Measurements from ENCODE around the gene JAG2. TPM values are rescaled to one million over a fixed set of nuclear protein-coding genes. Genes with fewer than 3 reads are reported as not detected.
A peak's percentile ranks its signal among the peaks of the same experiment; 100 is the strongest.

The JAG2 gene
- total and polyA plus RNA-seq, 4 experiments from 2014 or later, result 0.29 to 0.80 TPM; not detected in 2

- H3K27me3 ChIP-seq (ENCODE audit: insufficient read depth, low read length), result peaks cover 8% of the 10 kb centered on the region
- H3K27me3 Mint-ChIP-seq, result peaks cover 22% of the 10 kb centered on the region in 2 donors
- H3K4me3 Mint-ChIP-seq, result peak overlapping the region in 1 of 8 donors; percentile 13
These were observed 30.5 kb upstream of the JAG2 start for GRCh38 chr14:105199093-105199492.

GRCh38 chr14:105198588-105198987 lies 30.0 kb upstream of the JAG2 start:
- no peaks in the 10 kb centered on the region for H3K36me3 ChIP-seq (ENCODE audit: insufficient read depth, low read length)
- no peak overlapping the region for H3K27ac Mint-ChIP-seq

More at GRCh38 chr14:105199093-105199492, 30.5 kb upstream of the JAG2 start:
- CTCF ChIA-PET (ENCODE audit: partially characterized antibody), result no interaction called here
- intact Hi-C loops (cut with micrococcal nuclease), result no loop called here
- Mint-ChIP-seq H3K36me3 (no peaks in the 10 kb centered on the region), H3K4me1 (peaks cover 14 to 34% (median 25%) of the 10 kb centered on the region in 4 donors), H3K27ac (peak overlapping the region in 1 of 7 donors; percentile 75), H3K9me3 (no peaks in the 10 kb centered on the region)
- Histone ChIP-seq H3K36me3 (ENCODE audit: insufficient read depth, low read length) (no peaks in the 10 kb centered on the region), H3K4me3 (ENCODE audit: low read length in 2 of 2) (no peak overlapping the region), H3K4me1 (ENCODE audit: insufficient read depth, low read length) (peaks cover 53% of the 10 kb centered on the region), H3K27ac (ENCODE audit: low read depth, low read length) (no peak overlapping the region), H3K9me3 (ENCODE audit: control insufficient read depth in 1 of 2, low read length in 2 of 2) (no peaks in the 10 kb centered on the region)
- no peak for DNase-seq
- POLR2A ChIA-PET (ENCODE audit: partially characterized antibody), result no interaction called here

GRCh38 chr14:105197211-105197641 lies 28.6 kb upstream of the JAG2 start:
- Histone ChIP-seq H3K4me1 (ENCODE audit: insufficient read depth, low read length) (peaks cover 57% of the 10 kb centered on the region), H3K36me3 (ENCODE audit: insufficient read depth, low read length) (no peaks in the 10 kb centered on the region), H3K27me3 (ENCODE audit: insufficient read depth, low read length) (peaks cover 8% of the 10 kb centered on the region), H3K9me3 (ENCODE audit: control insufficient read depth in 1 of 2, low read length in 2 of 2) (no peaks in the 10 kb centered on the region), H3K27ac (ENCODE audit: low read depth, low read length) (no peak overlapping the region), H3K4me3 (ENCODE audit: low read length in 2 of 2) (no peak overlapping the region)
- no peaks in the 10 kb centered on the region for H3K36me3 Mint-ChIP-seq
- ChIA-PET POLR2A (ENCODE audit: partially characterized antibody) (interaction anchor here (1.1 kb wide), 1 partner anchor 104 kb away, joined by 3 read pairs; the partner anchor contains the start of gene BRF1), CTCF (ENCODE audit: partially characterized antibody) (no interaction called here)
- intact Hi-C loops (cut with micrococcal nuclease), result no loop called here
- no peak overlapping the region for H3K4me3 Mint-ChIP-seq
- H3K4me1 Mint-ChIP-seq, result peaks cover 18 to 44% (median 27%) of the 10 kb centered on the region in 4 donors
- peaks cover 22 to 26% of the 10 kb centered on the region in 2 donors for H3K27me3 Mint-ChIP-seq
- no peak overlapping the region for H3K27ac Mint-ChIP-seq
- no peaks in the 10 kb centered on the region for H3K9me3 Mint-ChIP-seq
- no peak for DNase-seq

More at GRCh38 chr14:105198588-105198987, 30.0 kb upstream of the JAG2 start:
- CTCF ChIA-PET (ENCODE audit: partially characterized antibody), result no interaction called here
- Histone ChIP-seq H3K4me1 (ENCODE audit: insufficient read depth, low read length) (peaks cover 58% of the 10 kb centered on the region), H3K27ac (ENCODE audit: low read depth, low read length) (no peak overlapping the region), H3K27me3 (ENCODE audit: insufficient read depth, low read length) (peaks cover 8% of the 10 kb centered on the region), H3K4me3 (ENCODE audit: low read length in 2 of 2) (no peak overlapping the region), H3K9me3 (ENCODE audit: control insufficient read depth in 1 of 2, low read length in 2 of 2) (no peaks in the 10 kb centered on the region)
- POLR2A ChIA-PET (ENCODE audit: partially characterized antibody), result no interaction called here
- no peak for DNase-seq
- Mint-ChIP-seq H3K9me3 (no peaks in the 10 kb centered on the region), H3K27me3 (peaks cover 22 to 26% of the 10 kb centered on the region in 2 donors), H3K4me3 (no peak overlapping the region), H3K36me3 (no peaks in the 10 kb centered on the region), H3K4me1 (peaks cover 16 to 39% (median 30%) of the 10 kb centered on the region in 4 donors)
- intact Hi-C loops (cut with micrococcal nuclease), result no loop called here

- Mint-ChIP-seq H3K36me3 (no peaks in the 10 kb centered on the region), H3K9me3 (no peaks in the 10 kb centered on the region), H3K27me3 (peaks cover 20 to 26% of the 10 kb centered on the region in 2 donors), H3K4me1 (peaks cover 14 to 38% (median 21%) of the 10 kb centered on the region in 4 donors), H3K4me3 (peak overlapping the region in 1 of 8 donors; percentile 22), H3K27ac (no peak overlapping the region)
- Histone ChIP-seq H3K4me3 (ENCODE audit: low read length in 2 of 2) (no peak overlapping the region), H3K36me3 (ENCODE audit: insufficient read depth, low read length) (no peaks in the 10 kb centered on the region), H3K9me3 (ENCODE audit: control insufficient read depth in 1 of 2, low read length in 2 of 2) (no peaks in the 10 kb centered on the region), H3K27ac (ENCODE audit: low read depth, low read length) (no peak overlapping the region), H3K27me3 (ENCODE audit: insufficient read depth, low read length) (peaks cover 8% of the 10 kb centered on the region), H3K4me1 (ENCODE audit: insufficient read depth, low read length) (peaks cover 49% of the 10 kb centered on the region)
- ChIA-PET POLR2A (ENCODE audit: partially characterized antibody) (interaction anchor here (1.0 kb wide), 1 partner anchor 118 kb away, joined by 3 read pairs; the partner anchor contains the start of gene PACS2), CTCF (ENCODE audit: partially characterized antibody) (no interaction called here)
- intact Hi-C loops (cut with micrococcal nuclease), result no loop called here
- no peak for DNase-seq
These were observed 27.8 kb upstream of the JAG2 start for GRCh38 chr14:105196265-105196960.

DNA sequence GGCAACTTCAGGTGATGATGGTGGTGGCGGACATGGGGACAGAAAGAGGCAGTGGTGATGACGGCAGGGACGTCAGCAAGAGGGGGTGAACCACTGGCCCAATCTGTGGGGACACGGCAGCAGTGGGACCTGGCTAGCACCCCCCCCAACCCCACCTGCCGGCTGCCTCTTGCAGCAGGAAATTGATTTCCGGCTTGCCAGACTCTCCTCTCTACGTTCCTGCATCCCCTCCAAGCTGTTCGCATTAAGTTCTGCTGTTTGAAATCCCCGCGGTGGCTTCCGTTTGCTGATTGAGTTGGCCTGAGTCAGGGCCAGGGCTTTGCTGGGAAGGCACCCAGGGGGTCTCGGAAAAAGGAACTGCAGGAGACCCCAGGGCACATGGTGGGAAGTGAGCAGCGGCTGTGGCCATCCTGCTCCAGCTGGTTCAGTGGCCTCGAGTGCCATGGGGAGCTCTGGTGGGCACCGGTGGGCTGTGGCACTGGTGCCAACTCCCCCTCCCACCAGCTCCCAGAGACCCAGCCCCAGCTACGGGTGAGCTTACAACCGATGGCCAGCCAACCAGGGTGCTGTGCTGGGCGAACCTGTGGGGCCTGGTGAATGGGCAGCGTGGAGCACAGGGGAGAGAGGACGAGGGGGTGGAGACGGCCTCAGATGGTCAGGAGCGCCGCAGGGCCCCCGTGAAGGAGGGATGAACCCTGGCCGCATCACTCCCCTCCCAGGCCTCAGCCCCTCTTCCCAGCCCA lies 27.1 kb upstream of the JAG2 start:
- CTCF ChIA-PET (ENCODE audit: partially characterized antibody), result interaction anchor here (1.0 to 2.0 kb wide), 5 partner anchors 8 to 109 kb away, joined by 3 to 7 read pairs (median 6); partner anchors contain the start of gene JAG2
- Histone ChIP-seq H3K27me3 (ENCODE audit: insufficient read depth, low read length) (peaks cover 8% of the 10 kb centered on the region), H3K4me1 (ENCODE audit: insufficient read depth, low read length) (peaks cover 47% of the 10 kb centered on the region), H3K36me3 (ENCODE audit: insufficient read depth, low read length) (no peaks in the 10 kb centered on the region), H3K9me3 (ENCODE audit: control insufficient read depth in 1 of 2, low read length in 2 of 2) (no peaks in the 10 kb centered on the region), H3K4me3 (ENCODE audit: low read length in 2 of 2) (no peak overlapping the region), H3K27ac (ENCODE audit: low read depth, low read length) (no peak overlapping the region)
- Mint-ChIP-seq H3K27ac (no peak overlapping the region), H3K4me3 (peak overlapping the region in 4 of 8 donors; percentile 32 to 62 (median 44)), H3K36me3 (no peaks in the 10 kb centered on the region), H3K27me3 (peaks cover 20 to 26% of the 10 kb centered on the region in 2 donors), H3K4me1 (peaks cover 14 to 38% (median 21%) of the 10 kb centered on the region in 4 donors), H3K9me3 (no peaks in the 10 kb centered on the region)
- POLR2A ChIA-PET (ENCODE audit: partially characterized antibody), result interaction anchor here (1.0 kb wide), 2 partner anchors 52 to 119 kb away, joined by 3 read pairs; partner anchors contain the start of genes BTBD6 and PACS2
- DNase-seq, result no peak
- intact Hi-C loops (cut with micrococcal nuclease), result loop anchor here (2.0 kb wide), 1 partner anchor 157 kb away; no protein-coding TSS in a partner anchor

DNA sequence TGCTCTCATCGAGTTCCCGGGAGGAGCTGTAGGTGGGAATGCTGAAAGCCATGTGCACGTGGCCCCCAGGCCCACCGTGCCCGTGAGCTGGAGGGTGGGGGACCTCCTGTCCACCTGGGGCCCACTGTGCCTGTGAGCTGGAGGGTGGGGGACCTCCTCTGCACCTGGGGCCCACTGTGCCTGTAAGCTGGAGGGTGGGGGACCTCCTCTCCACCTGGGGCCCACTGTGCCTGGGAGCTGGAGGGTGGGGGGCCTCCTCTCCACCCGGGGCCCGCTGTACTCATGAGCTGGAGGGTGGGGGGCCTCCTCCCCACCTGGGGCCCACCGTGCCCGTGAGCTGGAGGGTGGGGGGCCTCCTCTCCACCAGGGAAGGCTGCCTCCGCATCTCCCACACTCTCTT lies 26.5 kb upstream of the JAG2 start:
- H3K27ac Mint-ChIP-seq, result no peak overlapping the region
- Histone ChIP-seq H3K36me3 (ENCODE audit: insufficient read depth, low read length) (no peaks in the 10 kb centered on the region), H3K4me3 (ENCODE audit: low read length in 2 of 2) (no peak overlapping the region), H3K27me3 (ENCODE audit: insufficient read depth, low read length) (peaks cover 8% of the 10 kb centered on the region), H3K9me3 (ENCODE audit: control insufficient read depth in 1 of 2, low read length in 2 of 2) (no peaks in the 10 kb centered on the region), H3K4me1 (ENCODE audit: insufficient read depth, low read length) (peaks cover 47% of the 10 kb centered on the region), H3K27ac (ENCODE audit: low read depth, low read length) (no peak overlapping the region)
- DNase-seq, result no peak
- H3K27me3 Mint-ChIP-seq, result peaks cover 20 to 26% of the 10 kb centered on the region in 2 donors
- intact Hi-C loops (cut with micrococcal nuclease), result loop anchor here (2.0 kb wide), 1 partner anchor 158 kb away; no protein-coding TSS in a partner anchor
- ChIA-PET POLR2A (ENCODE audit: partially characterized antibody) (interaction anchor here (1.0 kb wide), 1 partner anchor 53 kb away, joined by 3 read pairs; the partner anchor contains the start of gene BTBD6), CTCF (ENCODE audit: partially characterized antibody) (interaction anchor here (0.7 to 2.0 kb wide), 6 partner anchors 9 to 109 kb away, joined by 3 to 7 read pairs (median 5); partner anchors contain the start of gene JAG2)
- peaks cover 14 to 39% (median 21%) of the 10 kb centered on the region in 4 donors for H3K4me1 Mint-ChIP-seq
- no peaks in the 10 kb centered on the region for H3K9me3 Mint-ChIP-seq
- H3K4me3 Mint-ChIP-seq, result no peak overlapping the region
- no peaks in the 10 kb centered on the region for H3K36me3 Mint-ChIP-seq

Data from CD4-positive, alpha-beta memory T cell (primary cell).